Measurements from ENCODE around the gene TMEM132C.

TMEM132C gene

DNA sequence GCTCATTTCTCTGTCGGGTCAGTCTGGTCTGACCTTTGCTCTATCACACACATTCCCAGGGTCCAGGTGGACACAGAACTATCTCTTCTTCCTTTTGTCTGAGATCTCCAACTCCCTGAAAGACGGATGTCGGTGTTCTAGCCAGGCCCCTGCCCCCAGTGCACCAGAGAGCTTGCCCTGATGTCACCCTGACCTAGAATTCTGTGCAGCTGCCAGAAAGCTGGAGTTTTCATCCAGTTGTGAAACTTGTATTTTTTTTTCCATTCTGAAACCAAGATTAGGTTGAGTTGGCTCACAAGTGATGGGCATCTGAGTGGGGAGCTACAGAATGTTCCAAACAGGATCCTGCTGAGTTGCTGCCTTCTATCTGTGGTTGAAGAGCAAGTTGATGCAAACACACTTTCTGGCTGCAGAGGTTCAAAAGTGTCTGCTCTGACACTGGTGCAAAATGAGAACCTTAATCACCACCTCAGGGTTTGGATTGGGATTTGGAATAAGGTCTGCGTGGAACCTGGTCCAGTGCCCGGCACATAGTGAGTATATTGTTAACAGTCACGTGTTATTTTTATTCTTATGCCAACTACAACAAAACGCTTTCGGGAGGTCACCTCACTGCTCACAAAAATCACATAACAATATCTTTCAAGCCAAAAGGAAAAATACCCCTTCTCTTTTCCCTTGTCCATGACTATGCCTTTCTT is 345.3 kb downstream of the TMEM132C start:
- DNase-seq (ENCODE audit: low spot score): no peak

DNA sequence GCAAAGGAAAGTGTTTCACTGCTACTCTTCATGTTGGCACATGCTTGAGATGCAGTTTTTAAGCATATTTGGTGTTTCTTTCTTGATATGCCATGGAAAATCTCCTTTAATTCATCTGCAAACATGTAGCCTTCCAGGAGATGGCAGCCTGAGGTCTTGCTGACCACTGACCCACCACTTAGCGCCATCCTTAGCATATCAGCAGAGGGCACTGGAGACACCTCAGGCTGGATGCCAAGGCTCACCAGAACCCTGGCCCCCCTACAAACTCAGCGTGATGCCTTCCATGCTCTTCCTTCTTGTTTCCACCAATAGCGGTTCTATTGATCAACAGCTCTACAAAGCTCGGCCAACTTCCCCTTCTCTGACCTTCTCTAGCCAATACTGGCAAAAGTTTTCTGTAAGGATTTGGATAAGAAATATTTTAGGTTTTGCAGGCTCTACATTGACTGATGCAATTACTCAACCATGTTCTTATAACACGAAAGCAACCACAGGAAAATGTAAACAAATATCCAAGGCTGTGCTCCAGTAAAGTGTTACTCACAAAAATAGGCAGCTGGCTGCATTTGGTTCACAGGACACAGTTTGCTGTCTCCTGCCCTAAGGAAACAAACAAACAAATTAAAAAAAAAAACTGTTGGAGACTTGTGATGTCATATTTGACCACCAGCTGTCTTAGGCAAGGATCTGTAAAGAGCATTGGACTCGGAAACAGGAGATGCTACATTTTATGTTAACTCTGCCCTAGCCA is 347.0 kb downstream of the TMEM132C start:
- DNase-seq (ENCODE audit: low spot score): no peak

DNA sequence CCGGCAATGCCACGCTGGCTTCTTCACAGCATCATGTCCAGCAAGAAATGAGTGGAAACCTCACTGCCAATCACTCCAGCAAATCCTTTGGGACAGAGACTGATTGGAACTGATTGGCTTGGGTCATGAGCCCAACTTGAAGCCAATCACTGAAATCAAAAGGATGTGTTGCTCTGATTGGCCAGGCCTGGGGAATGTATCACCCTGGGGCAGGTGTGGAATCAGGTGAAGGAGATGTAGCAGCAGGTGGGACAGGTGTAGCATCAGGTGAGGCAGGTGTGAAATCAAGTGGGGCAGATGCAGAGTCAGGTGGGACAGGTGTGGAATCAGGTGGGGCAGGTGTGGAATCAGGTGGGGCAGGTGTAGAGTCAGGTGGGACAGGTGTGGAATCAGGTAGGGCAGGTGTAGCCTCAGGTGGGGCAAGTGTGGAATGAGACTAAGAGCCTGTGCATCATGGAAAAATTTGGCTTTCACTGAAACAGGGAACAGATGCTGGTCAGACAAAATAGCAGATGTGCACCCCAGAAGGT is 350.4 kb downstream of the TMEM132C start:
- DNase-seq (ENCODE audit: low spot score): no peak

DNA sequence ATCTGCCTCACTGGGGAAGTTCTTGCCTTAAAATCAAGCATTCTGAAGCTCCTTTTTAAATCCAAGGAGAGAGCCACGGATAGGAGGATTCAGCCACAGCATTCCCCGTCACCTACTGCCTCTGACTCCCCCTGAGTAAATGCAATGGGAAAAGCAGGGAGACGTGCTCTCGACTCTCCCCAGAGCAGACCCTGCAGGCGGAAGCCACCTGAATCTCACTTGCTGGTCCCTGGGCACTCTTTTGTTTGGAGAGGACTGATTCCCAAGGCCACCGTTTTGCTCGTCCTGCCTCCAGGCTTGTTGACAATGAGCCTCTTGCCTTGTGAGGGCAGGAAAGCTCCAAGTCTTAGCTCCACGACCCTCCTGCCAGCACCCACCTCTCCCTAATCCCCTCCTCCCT is 352.3 kb downstream of the TMEM132C start:
- DNase-seq (ENCODE audit: low spot score): no peak

DNA sequence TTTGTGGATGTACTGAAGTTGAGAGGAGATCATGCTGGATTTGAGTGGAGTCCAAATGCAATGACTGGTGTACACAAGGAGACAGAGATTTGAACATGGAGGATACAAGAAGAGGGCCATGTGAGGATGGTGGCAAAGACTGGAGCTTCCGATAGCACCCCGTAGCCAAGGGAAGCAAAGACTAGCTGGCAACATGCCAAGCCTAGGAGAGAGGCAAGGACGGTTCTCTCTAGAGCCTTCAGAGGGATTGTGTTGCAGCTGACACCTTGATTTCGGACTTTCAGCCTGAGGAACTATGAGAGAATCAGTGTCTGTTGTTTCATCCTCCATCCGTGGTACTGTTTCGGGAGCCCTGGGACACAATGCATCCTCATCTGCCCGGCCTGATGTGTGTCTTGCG is 354.3 kb downstream of the TMEM132C start:
- no peak for DNase-seq (ENCODE audit: low spot score)

DNA sequence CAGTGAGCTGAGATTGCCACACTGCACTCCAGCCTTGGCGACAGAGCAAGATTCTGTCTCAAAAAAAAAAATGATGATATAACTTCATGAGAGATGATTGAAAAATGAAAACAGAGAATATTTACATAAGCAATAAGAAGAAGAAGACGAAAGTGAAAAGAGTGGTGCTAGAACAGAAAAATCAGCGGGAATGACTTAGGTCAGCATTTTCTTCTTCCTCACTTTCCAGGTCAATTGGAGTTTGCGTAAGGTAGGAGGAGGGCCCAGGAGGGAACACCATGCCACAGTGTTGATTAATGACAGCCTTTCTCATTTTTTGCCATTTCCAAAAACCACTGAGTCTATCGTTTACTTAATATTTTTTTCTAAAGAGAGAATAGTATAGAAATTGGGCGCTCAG is 356.8 kb downstream of the TMEM132C start:
- no peak for DNase-seq (ENCODE audit: low spot score)

DNA sequence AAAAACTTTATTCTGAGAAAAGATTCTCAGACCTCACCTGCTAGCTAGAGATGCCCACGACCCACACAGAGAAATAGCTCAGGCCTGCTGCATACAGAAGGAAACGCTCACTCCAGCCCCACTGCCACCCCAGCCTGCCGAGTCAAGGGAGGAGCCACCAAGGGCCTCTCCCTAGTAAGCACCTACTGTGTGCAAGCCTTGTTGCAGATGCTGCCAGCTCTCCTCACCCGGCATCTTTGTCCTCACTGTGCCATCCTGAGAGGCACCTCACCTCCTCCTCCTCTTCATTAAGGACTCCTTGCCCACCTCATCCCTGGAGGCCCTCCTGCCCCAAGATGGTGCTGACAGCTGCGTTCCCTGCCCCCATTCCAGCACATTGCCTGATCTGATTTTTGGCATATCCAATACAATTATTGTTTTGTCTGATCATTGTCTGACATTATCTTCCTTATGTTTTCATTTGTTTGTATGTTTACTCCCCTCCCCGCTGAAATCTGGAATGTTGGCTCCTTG is 359.9 kb downstream of the TMEM132C start:
- DNase-seq (ENCODE audit: low spot score): no peak

DNA sequence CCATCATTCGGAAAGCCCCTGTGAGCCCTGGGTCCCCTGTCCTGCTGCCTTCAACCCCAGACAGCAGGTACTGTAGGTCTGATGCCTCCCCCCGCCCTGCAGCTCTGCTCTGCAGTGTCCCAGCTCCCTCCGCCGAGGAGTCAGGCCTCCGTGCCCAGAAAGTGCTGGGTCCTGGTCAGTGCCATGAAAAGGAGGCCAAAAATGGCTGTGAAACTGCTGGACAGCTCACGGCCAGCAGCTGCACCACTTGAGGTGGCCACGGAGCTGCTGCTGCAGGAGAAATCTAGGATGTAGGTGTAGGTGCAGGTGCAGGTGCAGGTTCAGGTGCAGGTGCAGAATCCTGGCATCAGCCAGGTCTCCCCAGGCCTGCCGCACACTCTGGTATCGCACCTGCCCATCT is 360.7 kb downstream of the TMEM132C start:
- DNase-seq (ENCODE audit: low spot score): no peak

DNA sequence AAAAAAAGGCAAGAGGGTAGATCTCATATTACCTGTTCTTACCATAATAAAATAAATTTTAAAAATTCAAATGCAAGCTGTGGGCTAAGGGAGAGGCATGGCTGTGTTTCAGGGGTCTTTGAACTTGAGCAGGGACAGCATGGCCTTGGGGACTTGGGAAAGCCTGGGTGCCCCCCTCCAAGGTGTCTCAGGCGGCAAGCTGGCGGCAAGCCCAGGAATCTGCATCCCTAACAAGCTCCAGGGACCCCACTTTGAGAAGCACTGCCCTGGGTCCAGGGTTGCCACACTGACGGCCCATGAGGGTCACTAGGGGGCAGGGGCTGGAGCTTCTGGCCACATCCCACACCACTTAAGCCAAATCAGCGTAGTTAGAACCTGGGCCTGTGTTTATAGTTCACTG is 363.0 kb downstream of the TMEM132C start:
- no peak for DNase-seq (ENCODE audit: low spot score)

DNA sequence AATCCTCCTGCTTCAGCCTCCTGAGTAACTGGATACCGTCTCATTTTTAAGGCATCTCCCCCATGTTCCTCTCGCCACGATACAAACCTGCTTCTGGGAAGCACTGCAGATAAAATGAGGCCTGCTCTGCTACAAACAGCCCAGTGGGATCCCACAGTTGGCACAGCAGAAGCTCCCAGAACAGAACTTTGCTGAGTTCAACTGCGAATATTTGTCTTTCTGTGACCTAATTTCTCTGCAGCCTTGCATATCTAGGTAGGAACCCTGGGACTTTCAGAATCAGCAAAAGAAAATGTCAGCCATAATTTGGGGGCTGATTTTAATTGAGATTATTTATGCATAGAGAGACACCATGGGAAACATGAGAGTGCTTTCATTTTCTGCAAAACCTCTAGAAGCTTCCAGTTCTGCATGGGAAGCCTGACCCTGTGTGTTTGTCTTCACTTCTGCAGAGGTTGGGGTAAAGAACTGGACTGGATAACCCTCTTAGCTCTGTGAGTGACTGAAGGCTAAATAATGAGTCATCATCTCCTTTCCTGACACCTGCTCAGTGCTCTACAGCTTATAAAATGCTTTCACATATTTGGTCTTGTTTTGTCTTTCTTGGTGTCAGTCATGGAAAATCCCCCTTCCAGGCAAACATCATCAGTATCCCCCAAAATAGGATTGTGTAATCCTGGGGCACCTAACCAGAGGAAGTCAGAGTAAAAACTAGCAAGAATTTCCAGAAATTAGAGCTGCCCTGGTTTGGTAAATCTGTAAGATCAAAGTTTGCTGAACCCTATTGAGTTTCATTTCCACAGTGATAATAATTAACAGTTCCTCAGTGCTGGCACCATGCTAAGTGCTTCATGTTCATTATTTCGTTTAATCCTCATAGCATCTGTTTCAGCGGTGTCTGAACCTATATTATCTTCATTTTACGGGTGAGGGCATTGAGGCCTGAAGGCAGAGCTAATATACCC is 371.0 kb downstream of the TMEM132C start:
- DNase-seq (ENCODE audit: low spot score): no peak

DNA sequence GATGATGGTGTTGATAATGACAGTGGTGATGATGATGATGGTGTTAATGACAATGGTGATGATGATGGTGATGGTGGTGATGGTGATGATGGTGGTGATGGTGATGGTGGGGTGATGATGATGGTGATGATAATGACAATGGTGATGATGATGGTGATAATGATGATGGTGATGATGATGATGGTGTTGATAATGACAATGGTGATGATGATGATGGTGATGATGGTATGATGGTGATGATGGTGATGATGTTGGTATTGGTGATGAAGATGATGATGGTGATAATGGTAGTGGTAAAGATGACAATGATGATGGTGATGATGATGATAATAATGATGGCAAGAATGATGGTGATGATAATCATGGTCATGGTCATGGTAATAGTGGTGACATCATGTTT is 372.1 kb downstream of the TMEM132C start:
- no peak for DNase-seq (ENCODE audit: low spot score)

DNA sequence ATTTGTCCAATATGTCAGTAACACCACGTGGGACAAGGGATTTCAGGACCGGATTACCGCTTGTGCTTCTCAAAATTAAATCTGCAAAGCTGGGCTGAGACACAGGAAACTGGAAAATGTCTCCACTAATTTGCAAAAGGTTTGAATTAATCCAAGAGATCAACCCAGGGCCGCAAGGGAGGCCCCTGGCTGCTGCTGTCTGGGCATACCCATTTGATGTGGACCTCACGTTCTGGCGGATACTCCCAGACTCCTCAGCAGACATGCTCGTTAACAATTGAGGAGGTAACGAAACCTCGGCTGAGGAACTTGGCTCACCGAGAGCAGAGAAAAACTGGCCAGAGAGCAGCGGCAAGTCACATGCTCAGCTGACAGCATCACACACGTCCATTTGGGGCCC is 376.2 kb downstream of the TMEM132C start:
- DNase-seq (ENCODE audit: low spot score): no peak

DNA sequence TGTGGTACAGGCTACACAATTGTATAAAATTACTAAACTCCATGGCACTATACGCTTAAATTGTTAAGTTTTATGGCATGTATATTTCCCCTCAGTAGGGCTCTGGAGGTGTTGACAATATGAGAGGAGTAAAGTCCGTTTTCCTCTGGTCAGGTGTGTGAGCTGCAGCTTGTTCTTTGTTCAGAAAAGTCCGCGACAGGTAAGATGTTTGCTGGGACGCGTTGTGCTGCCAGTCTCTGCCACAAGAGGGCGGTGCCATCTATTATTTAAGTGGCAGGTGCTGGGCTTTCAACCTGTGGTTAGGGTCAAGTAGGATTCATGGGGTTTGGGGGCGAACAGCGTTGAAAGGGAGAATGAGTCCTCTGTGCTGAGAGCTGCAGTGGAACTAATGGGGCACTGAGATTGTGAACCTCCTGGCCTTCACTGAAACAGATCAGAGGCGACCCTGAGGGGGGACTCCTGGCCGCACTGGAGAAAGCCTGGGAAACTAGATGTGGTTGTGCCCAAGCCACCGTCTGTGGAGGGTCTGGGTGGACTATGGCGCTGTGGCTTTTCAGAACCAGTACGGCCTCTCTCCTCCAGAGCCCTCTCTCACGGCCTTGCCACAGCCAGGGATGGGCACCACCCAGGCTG is 377.8 kb downstream of the TMEM132C start:
- DNase-seq (ENCODE audit: low spot score): no peak

DNA sequence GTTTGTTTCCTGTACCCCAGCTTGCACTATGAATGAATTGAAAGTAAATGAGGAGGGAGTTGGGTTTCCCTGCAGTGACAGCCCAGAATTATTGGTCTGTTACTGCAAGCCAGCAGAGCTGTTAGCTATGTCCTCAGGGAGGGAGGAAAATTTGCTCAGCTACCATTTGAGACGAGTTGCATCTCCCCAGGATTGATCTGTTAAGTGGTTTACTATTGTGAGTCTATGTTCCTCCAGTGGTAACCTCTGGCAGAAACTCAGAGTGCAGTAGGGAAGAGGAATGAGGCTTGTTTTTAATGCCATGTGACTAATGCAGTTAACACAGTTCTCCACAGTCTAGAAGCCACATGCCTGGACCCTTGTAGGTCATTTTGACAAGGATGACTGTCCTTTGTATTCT is 382.9 kb downstream of the TMEM132C start:
- no peak for DNase-seq (ENCODE audit: low spot score)

DNA sequence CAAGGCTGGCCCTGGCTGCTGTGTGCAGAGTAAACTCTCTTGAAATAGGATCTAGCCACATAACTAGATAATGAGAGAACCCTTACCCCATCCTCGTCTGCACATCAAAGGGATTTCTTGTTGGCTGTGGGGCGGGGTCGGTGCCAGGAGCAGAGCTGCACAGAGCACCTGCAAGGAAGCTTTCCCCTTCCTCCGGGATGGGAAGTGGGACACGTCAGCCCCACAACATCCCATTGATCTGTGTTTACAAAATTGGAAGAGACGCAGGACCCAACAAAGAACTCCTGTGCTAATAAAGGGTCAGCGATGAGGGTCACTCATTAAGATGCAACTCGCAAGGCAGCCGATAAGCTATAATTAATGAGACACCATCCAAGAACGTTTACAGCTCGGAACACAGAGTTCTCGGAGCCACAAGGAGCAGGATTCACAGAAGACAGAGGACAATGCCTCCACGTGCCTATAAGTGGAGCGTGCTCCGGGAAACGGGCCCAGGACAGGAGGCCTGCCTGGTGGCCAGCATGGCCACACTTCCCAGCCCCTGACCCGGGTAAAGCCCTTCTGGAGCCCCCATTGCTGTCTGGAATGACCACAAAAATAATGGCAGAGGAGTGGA is 385.3 kb downstream of the TMEM132C start:
- no peak for DNase-seq (ENCODE audit: low spot score)

DNA sequence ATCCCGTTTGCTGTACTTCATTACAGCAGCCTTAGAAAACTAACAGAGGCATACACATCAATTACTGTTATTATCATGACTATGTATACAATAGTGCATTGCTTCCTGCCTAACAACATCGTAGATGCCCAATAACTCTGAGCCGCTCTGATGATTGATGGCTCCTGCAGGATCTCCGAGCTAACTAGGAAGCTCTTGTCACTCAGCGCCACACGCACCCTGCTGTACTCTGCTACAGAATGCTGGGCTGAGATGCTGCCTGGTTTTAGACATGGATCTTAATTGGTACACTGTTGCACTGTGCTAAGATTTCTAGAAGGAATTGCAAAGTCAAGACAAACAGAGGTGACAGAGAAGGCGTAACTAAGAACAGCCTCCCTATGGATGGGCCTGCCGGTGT is 387.5 kb downstream of the TMEM132C start:
- DNase-seq (ENCODE audit: low spot score): no peak

DNA sequence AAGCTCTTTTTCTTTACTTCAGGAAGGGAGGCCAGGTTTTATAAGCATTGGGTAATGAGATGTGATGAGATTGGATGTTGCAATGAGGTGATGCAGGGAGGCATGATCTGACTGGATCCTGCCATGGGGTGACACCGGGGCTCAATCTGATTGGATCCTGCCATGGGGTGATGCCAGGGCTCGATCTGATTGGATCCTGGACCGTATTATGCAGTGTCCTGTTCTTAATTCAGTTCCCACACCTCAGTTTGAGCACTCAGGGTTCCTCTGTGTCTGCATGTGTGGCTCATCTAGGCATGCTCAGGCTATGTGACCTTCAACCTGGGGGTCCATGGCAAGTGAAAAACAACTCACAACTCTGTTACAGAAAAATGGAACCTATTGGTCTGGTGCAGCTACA is 390.4 kb downstream of the TMEM132C start:
- no peak for DNase-seq (ENCODE audit: low spot score)

DNA sequence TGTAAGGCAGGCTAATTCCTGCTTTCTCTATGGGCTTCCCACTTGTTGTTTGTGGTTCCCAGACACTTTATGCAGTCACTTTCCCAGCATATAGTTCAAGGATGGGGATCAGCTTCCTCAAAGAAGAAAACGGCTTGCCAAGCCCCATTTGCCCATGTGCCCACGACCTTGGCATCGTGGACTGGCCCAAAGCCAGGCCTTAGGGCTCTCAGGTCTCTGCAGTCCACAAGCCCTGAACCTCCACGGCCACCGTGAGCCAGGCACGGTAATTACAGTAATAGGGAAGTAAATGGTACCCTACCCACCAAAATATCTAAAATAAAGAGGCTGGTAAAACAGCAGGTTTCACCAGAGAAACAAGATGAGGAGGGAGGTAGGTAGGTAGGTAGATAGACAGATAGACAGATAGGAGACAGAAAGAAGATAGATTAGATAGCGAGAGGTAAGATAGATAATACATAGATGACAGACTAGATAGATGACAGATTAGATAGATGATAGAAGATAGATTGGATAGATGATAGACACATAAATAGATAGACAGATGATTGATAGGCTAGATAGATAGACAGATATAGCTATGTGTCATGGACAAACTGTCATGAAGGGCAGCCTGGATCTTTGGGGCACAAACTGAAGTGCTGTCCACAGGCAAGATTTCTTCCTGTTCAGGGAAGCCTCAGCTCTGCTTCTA is 393.7 kb downstream of the TMEM132C start:
- no peak for DNase-seq (ENCODE audit: low spot score)

DNA sequence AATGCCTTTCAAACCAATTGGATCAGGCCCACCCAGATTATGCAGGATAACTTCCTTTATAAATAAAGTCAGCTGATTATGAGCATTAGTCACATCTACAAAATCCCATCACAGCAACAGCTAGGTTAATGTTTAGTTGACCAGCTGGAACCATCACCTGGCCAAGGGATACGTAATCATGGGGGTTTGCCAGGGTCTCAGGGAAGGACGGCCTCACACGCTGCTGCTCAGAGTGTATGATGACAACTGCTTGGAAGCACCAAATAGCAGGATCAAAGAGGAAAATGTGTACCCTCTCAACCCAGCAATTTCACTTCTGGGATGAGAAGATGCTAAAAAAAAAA is 394.2 kb downstream of the TMEM132C start:
- no peak for DNase-seq (ENCODE audit: low spot score)

DNA sequence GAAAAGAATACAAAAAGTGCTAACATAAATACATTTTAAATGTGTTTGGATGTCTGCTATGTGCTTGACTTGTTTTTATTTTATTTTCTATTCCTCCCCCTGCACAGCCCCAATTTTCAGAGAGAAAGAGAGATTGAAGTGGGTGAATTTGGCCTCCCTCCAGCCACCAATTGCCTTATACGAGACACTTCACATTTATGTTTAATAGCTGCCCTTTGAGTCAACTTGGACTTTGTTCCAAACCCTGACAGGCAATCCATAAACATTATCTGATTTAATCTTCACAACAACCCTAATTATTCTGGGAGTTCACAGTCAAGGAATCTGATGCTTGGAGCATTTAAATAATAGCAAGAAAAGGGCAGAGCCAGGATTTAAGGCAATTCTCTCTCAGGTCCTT is 395.1 kb downstream of the TMEM132C start:
- DNase-seq (ENCODE audit: low spot score): no peak

DNA sequence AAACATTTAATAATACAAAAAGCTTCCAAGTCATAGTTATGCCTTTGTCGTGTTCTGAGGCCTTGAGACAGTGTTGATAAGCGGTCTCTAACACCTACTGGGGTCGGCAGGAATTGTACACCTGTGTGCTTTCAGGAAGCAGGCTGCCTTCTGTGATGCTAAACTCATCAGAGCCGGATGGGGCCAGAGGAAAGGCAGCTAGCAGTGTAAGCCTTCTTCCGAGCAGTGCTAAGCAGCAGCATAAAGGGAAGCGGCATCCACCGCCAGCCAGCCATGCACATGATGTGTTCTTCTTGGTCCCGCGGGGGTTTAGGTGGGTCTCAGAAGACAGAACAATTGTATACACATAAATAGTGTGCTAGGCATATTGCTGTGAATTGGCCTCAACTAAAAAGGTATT is 397.5 kb downstream of the TMEM132C start:
- DNase-seq (ENCODE audit: low spot score): no peak

Measured in hematopoietic multipotent progenitor cell treated with erythropoietin and hydrocortisone succinate and interleukin-3 and kit ligand, for 17 days (in vitro differentiated cells).